ENCODE data around the gene OR51B4.

GRCh38 chr11:5251746-5252145 lies 50.0 kb downstream of the OR51B4 start:
- TF ChIP-seq CTCF (conservative IDR thresholded peaks at IDR 0.05 in 1 of 2, IDR thresholded peaks at IDR 0.05 in 1 of 2; ENCODE audit: low read depth in 1 of 2, low read length in 2 of 2) (no peak), EZH2 (IDR thresholded peaks at IDR 0.05; ENCODE audit: low read length, missing control alignments) (no peak)

All from fibroblast of lung (primary cell).